Kidney (tissue), 14 donors: ENCODE measurements around the gene GBP5. TPM values are rescaled to one million over a fixed set of nuclear protein-coding genes. Genes with fewer than 3 reads are reported as not detected.
A peak's percentile ranks its signal among the peaks of the same experiment; 100 is the strongest.
"Not testable (repeated sequence)": the region's sequence is repeated elsewhere in the genome, so short reads cannot be mapped to it uniquely, and the experiment has no call there.

Source experiments
- DNase-seq, 5 donors: peaks; one replicate each; pipeline ENCODE4 v3.0.0-alpha.2; 2013 to 2020
- FAIRE-seq: peaks from 2 replicates; lab custom pipeline; 2012; peaks lifted over from hg19 to GRCh38; lab: Jason Lieb, UNC
- H3K27ac ChIP-seq, 2 donors: one replicate each; pipeline ENCODE4 v1.7.0; 2013; ENCODE audit warnings: low read depth in 2 of 2, low read length in 2 of 2, inconsistent platforms in 1 of 2
- H3K27me3 ChIP-seq: one replicate; pipeline ENCODE4 v1.7.1; 2013; ENCODE audit warnings: low read length, inconsistent platforms; ENCODE audit not compliant: control insufficient read depth, insufficient read depth
- H3K36me3 ChIP-seq, 3 donors: one replicate each; pipeline versions ENCODE4 v1.7.0 to v1.7.1; 2013; ENCODE audit warnings: low read length in 3 of 3, control low read depth in 1 of 3, inconsistent platforms in 1 of 3; ENCODE audit not compliant: insufficient read depth in 3 of 3, control insufficient read depth in 2 of 3
- H3K4me1 ChIP-seq, 3 donors: one replicate each; pipeline versions ENCODE4 v1.7.0 to v1.7.1; 2013; ENCODE audit warnings: low read length in 3 of 3, inconsistent platforms in 1 of 3, low read depth in 1 of 3; ENCODE audit not compliant: control insufficient read depth in 2 of 3, insufficient read depth in 2 of 3
- H3K4me3 ChIP-seq, 3 donors: one replicate each; pipeline versions ENCODE4 v1.7.0 to v1.8.1; 2013; ENCODE audit warnings: low read length in 3 of 3, control low read depth in 1 of 3, inconsistent platforms in 1 of 3
- H3K9ac ChIP-seq, 3 donors: one replicate each; pipeline versions ENCODE4 v1.7.0 to v1.7.1; 2013; ENCODE audit warnings: low read length in 3 of 3, control low read depth in 1 of 3, inconsistent platforms in 1 of 3
- H3K9me3 ChIP-seq, 3 donors: one replicate each; pipeline versions ENCODE4 v1.7.0 to v1.7.1; 2013; ENCODE audit warnings: low read length in 3 of 3, control low read depth in 1 of 3, inconsistent platforms in 1 of 3; ENCODE audit not compliant: control insufficient read depth in 2 of 3, insufficient read depth in 1 of 3
- intact Hi-C: fragments of 100-400 bp; cut with DNase I; formaldehyde crosslinking; loops from one replicate; pipeline ENCODE4 v1.11.1; 2022
- polyA plus RNA-seq: library from polyadenylated mRNA; stranded (reverse); fragments of 350-450 nt; fragmentation: Illumina TruSeq; extraction: RNeasy Lipid Tissue Mini Kit (QIAGEN cat#74804); gene quantifications from one replicate; pipeline ENCODE4 v1.2.3, GENCODE V29; 2014; ENCODE audit warnings: low read depth, low replicate concordance; ENCODE audit not compliant: insufficient read depth
- total RNA-seq: library from RNA; stranded (reverse); fragmentation: NEBNext Ultra II Directional; extraction: Animal tissue kit (Norgen Biotek cat#: 25700); gene quantifications from one replicate; pipeline ENCODE4 v1.2.1, GENCODE V29; 2021
- TF ChIP-seq, protein P1 (sequence below): IDR thresholded peaks from 3 replicates; pipeline ENCODE4 v1.5.1; 2012; ENCODE audit warnings: mild to moderate bottlenecking, moderate library complexity, borderline replicate concordance; ENCODE audit not compliant: insufficient read depth; ENCODE audit errors: extremely low read depth
- donor health status: control.
- donor health status: control.
- donor health status: control.
- donor health status: control.
- donor health status: control.
- donor health status: DM: yes; HTN: yes; CAD: no.
- donor health status: Normal renal cell carcinoma (clear cell type).

The GBP5 gene
- total and polyA plus RNA-seq, 2 donors from 2014 or later, result 0.52 to 7.3 TPM

DNA sequence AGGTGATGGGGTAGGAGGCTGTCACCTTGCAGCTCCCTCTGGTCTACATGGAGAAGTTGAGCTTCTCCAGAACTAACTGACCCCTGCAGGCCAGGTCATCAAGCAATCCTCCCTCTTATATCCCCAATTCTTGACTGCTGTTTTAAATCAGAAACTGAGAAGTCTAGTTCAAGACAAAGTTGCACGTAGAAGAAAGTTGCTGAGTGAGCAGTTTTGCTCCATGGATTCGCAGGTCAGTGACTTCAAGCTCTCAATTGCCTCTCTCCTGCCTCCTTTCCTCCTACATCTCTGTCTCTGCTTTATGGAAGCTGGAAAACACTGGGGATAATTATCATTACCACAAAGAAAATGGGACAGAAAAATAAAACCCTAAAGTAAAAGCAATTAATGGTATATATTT is 32.8 kb upstream of the GBP5 start:
- TF ChIP-seq, protein P1, sequence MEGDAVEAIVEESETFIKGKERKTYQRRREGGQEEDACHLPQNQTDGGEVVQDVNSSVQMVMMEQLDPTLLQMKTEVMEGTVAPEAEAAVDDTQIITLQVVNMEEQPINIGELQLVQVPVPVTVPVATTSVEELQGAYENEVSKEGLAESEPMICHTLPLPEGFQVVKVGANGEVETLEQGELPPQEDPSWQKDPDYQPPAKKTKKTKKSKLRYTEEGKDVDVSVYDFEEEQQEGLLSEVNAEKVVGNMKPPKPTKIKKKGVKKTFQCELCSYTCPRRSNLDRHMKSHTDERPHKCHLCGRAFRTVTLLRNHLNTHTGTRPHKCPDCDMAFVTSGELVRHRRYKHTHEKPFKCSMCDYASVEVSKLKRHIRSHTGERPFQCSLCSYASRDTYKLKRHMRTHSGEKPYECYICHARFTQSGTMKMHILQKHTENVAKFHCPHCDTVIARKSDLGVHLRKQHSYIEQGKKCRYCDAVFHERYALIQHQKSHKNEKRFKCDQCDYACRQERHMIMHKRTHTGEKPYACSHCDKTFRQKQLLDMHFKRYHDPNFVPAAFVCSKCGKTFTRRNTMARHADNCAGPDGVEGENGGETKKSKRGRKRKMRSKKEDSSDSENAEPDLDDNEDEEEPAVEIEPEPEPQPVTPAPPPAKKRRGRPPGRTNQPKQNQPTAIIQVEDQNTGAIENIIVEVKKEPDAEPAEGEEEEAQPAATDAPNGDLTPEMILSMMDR, result no peak
- Histone ChIP-seq H3K36me3 (no peaks in the 10 kb centered on the region), H3K4me3 (no peak overlapping the region), H3K27me3 (no peaks in the 10 kb centered on the region), H3K4me1 (no peaks in the 10 kb centered on the region), H3K9ac (no peak overlapping the region), H3K9me3 (peaks cover 0 to 4% (median 0%) of the 10 kb centered on the region in 3 donors), H3K27ac (no peak overlapping the region)
- DNase-seq (peak in 2 of 5 donors; percentile 8 to 13), FAIRE-seq (no peak)
- intact Hi-C loops, result no loop called here

DNA sequence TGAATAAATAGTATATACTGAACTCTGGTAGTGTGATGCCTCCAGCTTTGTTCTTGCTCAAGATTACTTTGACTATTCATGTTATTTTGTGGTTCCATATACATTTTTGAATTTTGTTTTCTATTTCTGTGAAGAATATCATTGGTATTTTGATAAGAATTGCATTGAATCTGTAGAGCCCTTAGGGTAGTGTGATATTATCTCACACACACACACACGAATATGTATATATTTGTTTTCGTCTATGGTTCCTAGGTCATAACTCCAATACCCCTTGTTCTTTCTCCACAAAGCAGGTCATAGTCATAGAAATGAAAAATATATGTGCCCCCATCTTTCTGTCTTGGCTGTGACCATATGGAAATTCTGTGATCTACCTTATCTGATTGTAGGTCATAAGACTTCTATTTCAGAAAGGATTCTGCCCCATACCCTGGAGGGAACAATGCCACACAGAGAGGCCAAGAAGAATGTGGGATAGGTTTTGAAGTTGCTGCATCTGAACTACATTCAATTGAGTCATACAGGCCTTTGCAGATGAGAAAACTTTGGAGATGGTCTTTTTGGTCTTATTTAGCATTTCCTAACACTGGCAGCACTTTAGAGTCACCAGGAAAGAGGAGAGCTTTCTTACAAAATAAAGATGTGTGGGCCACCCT is 32.0 kb upstream of the GBP5 start:
- DNase-seq (no peak), FAIRE-seq (no peak)
- Histone ChIP-seq H3K27me3 (no peaks in the 10 kb centered on the region), H3K9me3 (peaks cover 0 to 4% (median 0%) of the 10 kb centered on the region in 3 donors), H3K4me3 (no peak overlapping the region), H3K36me3 (no peaks in the 10 kb centered on the region), H3K4me1 (no peaks in the 10 kb centered on the region), H3K9ac (no peak overlapping the region), H3K27ac (no peak overlapping the region)
- TF ChIP-seq, protein P1, result no peak
- intact Hi-C loops, result no loop called here

DNA sequence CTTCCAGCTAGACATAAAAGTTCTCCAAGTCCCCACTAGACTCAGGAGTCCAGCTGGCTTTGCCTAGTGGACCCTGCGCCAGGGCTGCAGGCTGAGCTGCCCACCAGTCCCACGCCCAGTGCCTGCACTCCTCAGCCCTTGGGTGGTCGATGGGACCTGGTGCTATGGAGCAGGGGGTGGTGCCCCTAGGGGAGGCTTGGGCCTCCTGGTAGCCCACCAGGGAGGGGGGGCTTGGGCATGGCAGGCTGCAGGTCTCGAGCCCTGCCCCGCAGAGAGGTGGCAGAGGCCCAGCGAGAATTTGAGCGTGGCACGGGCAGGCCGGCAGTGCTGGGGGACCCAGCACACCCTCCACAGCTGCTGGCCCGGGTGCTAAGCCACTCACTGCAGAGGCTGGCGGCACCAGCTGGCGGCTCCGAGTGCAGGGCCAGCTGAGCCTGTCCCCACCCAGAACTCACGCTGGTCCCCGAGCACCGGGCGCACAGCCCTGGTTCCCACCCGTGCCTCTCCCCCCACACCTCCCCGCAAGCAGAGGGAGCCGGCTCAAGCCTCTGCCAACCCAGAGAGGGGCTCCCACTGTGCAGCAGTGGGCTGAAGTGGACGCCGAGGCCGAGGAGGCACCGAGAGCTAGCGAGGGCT is 30.2 kb upstream of the GBP5 start:
- intact Hi-C loops, result no loop called here
- no peak for FAIRE-seq

DNA sequence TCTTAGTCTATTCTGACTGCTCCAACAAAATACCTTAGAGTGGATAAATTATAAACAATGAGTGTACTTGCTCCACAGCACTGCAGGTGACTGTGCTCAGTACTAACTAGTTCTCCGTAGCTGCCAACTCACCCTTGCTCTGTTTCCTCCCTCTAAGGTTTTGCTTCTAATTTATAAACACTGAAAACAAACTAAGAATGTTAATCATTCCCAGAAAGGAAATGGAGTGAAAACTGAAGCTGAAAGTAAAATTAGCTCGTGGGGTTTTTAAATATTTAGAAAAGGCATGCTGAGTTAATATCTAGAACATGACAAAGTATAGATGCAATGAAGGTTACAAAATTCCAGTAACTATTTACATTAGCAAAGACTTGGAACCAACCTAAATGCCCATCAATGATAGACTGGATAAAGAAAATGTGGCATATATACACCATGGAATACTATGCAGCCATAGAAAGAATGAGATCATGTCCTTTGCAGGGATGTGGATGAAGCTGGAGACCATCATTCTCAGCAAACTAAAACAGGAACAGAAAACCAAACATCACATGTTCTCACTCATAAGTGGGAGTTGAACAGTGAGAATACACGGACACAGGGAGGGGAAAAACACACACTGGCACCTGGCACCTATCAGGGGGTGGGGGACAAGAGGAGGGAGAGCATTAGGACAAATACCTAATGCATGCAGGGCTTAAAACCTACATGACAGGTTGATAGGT is 27.2 kb upstream of the GBP5 start:
- H3K4me1 ChIP-seq, H3K9ac ChIP-seq, H3K27ac ChIP-seq, H3K4me3 ChIP-seq, H3K9me3 ChIP-seq, intact Hi-C loops, H3K36me3 ChIP-seq, H3K27me3 ChIP-seq: not testable (repeated sequence)
- DNase-seq (peak in 1 of 5 donors; percentile 8), FAIRE-seq (peak; percentile 90)

More for the DNA sequence above, 30.2 kb upstream of the GBP5 start:
- no peaks in the 10 kb centered on the region for H3K9me3 ChIP-seq
- H3K36me3 ChIP-seq, result no peaks in the 10 kb centered on the region
- no peak overlapping the region for H3K4me3 ChIP-seq
- no peaks in the 10 kb centered on the region for H3K27me3 ChIP-seq
- H3K27ac ChIP-seq, result no peak overlapping the region
- DNase-seq, result peak in 1 of 5 donors; percentile 62
- H3K9ac ChIP-seq, result no peak overlapping the region
- H3K4me1 ChIP-seq, result no peaks in the 10 kb centered on the region
- TF ChIP-seq, protein P1, result no peak
